RPMI8226 (cell line): ENCODE measurements around the gene ORAI2.
A peak's percentile ranks its signal among the peaks of the same experiment; 100 is the strongest.
"Not testable (repeated sequence)": the region's sequence is repeated elsewhere in the genome, so short reads cannot be mapped to it uniquely, and the experiment has no call there.

Source experiments
- DNase-seq: peaks from one replicate; pipeline ENCODE4 v3.0.0-alpha.2; 2015

ORAI2 gene

DNA sequence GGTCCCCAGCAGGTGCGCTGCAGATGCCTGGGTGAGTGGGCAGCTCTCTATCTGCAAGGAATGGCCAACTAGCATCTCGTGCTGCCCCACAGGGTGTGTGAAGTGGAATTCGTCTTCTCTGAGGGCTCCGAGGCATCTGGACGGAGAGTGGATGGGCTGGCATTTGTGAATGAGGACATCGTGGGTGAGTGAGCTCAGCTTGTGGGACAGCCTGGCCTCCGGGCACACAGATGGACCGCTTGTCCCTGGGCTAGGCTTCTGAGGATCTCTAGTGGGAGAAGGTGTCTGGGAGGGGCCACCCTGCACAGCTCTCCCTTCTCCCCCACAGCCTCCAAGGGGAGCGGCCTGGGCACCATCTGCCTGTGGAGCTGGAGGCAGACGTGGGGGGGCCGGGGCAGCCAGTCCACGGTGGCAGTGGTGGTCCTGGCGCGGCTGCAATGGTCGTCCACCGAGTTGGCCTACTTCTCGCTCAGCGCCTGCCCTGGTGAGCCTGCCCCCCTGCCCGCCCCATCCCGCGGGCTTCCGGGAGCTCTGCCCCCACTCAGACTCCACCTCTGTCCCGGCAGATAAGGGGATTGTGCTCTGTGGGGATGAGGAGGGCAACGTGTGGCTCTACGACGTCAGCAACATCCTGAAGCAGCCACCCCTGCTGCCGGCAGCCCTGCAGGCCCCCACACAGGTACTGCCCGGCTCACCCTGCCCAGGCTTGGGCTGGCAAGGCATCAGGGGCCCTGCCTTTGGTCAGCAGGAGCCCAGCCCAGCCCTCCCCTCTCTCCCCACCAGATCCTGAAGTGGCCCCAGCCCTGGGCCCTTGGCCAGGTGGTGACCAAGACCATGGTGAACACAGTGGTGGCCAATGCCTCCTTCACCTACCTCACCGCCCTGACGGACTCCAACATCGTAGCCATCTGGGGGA, 39.0 kb downstream of the ORAI2 start:
- no peak for DNase-seq

- DNase-seq = no peak
These were observed 40.1 kb downstream of the ORAI2 start for GRCh38 chr7:102473271-102473991.

DNA sequence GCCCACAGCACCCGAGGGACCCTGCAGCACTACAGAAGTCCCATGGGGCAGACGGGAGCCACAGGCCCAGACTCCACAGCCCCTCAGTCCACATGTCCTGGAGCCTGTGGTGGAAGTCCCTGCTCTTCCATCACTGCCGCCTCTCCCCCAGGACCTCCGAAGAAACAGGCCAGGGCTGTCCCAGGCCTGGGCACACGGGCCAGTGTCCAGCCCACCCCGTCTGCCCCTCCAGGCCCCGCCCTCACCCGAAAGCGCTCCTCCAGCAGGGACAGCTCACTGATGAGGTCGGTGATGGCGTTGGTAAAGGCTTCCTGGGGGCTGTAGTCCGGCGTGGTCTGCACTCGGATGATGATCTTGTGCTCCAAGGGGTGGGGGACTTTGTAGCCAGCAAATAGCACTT, 40.7 kb downstream of the ORAI2 start:
- not testable (repeated sequence) for DNase-seq

DNA sequence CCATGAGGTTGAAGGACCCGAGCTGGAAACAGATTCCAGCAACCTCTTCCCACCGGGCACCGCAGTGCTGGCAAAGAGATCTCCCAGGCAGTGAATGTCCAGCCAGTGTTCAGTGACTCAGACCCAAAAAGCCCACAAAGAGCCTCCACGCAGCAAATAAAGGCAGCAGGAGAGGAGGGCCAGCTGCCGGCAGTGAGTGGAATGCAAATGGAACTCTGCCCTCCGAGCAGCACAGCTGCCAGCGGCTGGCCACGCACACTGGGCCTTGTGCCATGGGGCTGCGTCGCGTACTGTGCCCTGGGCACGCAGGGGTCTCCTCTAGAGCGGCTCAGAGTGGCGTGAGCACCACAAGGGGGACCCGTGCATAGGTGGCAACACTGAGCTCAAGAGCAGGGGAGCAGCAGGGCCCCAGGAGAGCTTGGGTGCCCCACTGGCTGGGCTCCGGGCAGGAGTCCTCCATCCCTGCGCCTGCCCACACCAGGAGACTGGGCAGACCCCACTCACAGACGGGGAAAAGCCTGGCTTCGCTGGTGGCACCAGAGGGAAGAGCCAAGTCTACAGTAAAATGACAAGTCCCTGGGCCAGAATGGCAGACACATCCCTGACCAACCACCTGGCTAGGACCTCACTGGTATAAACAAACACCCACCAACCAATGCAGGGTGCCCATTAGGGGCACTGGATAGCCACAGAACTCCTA, 41.5 kb downstream of the ORAI2 start:
- not testable (repeated sequence) for DNase-seq

- peak; percentile 56 for DNase-seq
These were observed 45.2 kb downstream of the ORAI2 start, which contains the start of gene POLR2J for GRCh38 chr7:102478314-102479208. POLR2J (minus strand) TSS chr7:102478922; CDS start chr7:102478860, 62 bp downstream.

DNA sequence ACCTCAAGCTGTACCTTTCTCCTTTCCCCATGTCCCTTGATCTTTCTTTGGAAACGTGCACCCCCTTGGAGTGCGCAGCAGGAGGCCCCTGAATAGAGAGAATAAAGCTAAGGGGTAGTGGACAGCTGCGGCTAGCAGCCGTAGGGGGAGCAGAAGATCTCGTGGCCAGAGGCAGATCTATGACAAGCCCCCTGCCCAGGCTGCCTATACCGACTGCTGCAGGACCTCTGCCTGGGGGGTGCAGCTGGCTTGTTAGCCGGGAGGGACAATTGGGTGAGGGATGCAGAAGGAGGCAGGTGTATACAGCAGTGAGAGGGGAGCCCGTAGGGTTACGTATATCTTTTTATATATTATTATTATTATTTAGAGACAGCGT, 45.8 kb downstream of the ORAI2 start:
- not testable (repeated sequence) for DNase-seq

- not testable (repeated sequence) for DNase-seq
These were observed 46.7 kb downstream of the ORAI2 start for GRCh38 chr7:102479982-102480637.

- DNase-seq = not testable (repeated sequence)
These were observed 48.6 kb downstream of the ORAI2 start for GRCh38 chr7:102481962-102482361.

DNA sequence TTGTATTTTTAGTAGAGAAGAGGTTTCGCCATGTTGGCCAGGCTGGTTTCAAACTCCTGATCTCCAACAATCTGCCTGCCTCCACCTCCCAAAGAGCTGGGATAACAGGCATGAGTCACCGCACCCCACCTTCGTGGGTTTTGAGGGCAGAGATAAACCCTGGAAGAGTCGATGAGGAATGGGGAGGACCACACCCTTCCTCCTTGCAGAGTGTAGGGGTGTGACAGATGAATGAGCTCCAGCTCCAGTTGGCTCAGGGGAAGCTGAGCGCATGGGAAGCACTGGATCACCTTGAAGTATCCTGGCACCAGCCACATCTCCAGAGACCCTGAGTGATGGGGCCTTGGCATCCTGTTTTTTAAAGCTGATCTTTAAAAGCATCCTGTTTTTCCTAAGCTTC, 50.9 kb downstream of the ORAI2 start:
- DNase-seq = not testable (repeated sequence)

GRCh38 chr7:102490529-102491075, 57.2 kb downstream of the ORAI2 start:
- not testable (repeated sequence) for DNase-seq

DNA sequence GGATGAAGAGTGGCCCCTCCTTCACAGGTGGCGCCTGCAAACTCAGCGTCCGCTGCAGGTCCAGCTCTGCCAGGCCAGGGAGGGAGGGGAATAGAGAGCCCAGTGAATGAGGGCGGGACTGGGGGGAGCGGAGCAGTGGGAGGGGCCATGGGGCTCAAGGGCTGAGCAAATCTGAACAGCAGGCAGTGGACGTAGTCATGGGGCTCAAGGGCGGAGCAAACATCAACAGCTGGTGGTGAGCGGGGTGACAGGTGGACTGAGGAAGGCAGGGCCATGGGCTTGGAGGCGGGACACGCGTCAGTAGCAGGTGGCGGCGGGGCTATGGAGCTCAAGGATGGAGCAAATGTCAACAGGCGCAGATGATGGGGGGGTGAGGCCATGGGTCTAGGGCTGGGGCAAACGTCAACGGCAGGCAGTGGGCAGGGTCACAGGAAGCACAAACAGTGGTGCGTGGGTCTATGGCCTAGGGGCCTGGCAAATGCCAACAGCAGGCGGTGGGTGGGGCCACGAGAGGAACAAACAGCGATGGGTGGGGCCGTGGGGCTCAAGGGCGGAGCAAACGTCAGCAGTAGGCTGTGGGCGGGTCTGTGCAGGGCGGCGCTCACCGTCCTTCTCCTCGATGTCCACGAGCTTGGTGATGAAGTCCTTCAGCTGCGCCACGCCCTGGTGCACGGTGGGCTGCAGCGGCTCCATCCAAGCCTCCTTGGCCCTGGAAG, 60.0 kb downstream of the ORAI2 start:
- DNase-seq = not testable (repeated sequence)

GRCh38 chr7:102494026-102494425, 60.7 kb downstream of the ORAI2 start:
- not testable (repeated sequence) for DNase-seq

DNA sequence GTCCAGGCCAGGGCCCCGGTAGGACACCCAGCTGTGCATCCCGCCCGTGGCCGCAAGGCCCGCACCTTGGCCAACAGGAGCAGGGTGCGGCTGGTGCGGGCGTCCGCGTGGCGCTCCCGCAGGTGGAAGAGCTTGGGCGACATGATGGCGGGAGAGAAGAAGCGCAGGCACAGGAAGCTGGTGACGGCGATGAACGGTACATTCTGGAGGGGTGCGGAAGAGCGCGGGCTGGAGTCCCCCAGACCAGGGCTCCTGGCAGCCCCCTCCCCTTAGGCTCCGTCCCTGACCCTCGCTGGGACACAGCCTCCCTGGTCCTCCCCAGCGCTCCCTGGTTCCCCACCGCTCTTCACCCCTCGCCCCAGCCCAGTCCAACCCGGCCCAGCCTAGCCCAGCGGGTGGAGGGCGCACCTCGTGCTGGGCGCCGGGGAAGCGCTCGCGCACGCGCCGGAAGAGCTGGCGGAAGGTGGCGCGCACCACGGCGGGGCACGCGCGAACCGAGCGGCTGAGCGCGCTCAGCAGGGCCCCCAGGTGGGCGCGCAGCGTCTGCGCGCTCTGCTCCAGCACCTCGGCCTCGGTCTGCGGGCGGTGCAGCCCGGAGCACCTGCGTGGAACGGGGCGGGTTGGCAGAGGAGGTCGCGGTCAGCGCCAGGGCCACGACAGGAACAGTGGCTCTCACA, 61.2 kb downstream of the ORAI2 start:
- DNase-seq = not testable (repeated sequence)

GRCh38 chr7:102496861-102497260, 63.5 kb downstream of the ORAI2 start:
- DNase-seq = not testable (repeated sequence)

DNA sequence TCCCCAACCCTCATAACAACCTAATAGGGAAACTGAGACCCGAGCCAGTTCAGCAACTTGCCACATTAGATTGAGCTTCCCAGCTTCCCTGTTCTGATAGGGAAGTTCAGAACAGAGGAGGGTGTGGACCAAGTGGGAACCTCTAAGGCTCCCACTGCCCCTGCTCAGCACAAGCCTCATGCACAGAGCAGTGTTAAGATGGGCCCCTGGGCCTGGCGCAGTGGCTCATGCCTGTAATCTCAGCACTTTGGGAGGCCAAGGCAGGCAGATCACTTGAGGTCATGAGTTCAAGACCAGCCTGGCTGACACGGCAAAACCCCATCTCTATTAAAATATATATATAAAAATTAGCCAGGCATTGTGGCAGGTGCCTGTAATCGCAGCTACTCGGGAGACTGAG, 63.9 kb downstream of the ORAI2 start:
- not testable (repeated sequence) for DNase-seq

DNA sequence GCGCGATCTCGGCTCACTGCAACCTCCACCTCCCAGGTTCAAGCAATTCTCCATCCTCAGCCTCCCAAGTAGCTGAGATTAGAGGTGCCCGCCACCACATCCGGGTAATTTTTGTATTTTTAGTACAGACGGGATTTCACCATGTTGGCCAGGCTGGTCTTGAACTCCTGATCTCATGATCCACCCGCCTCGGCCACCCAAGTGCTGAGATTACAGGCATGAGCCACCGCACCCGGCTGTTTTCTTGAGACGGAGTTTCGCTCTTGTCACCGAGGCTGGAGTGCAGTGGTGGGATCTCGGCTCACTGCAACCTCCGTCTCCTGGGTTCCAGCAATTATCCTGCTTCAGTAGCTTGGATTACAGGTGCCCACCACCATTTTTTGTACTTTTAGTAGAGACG, 64.9 kb downstream of the ORAI2 start:
- not testable (repeated sequence) for DNase-seq

DNA sequence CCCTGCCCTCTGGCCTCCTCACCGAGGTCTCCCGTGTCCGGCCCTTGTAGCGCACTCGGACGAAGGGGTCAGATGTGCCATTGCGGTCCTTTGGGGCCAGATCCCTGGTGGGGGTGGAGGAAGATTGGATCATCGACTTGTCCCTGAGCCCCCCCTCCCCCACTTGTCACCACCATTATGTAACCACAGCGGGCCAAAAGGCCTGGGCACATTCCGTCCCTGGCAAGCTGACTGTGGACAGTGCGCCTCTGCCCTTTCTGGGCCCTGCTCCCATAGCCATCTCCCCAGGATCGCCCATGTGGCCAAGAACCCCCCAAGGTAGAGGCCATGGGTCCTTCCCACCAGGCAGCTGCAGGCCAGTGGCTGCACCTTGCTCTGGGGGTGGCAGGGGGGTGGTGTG, 69.8 kb downstream of the ORAI2 start:
- not testable (repeated sequence) for DNase-seq

- not testable (repeated sequence) for DNase-seq
These were observed 72.2 kb downstream of the ORAI2 start for GRCh38 chr7:102505298-102506185.
